Measurements from ENCODE around the gene SYT1.

SYT1 gene

DNA sequence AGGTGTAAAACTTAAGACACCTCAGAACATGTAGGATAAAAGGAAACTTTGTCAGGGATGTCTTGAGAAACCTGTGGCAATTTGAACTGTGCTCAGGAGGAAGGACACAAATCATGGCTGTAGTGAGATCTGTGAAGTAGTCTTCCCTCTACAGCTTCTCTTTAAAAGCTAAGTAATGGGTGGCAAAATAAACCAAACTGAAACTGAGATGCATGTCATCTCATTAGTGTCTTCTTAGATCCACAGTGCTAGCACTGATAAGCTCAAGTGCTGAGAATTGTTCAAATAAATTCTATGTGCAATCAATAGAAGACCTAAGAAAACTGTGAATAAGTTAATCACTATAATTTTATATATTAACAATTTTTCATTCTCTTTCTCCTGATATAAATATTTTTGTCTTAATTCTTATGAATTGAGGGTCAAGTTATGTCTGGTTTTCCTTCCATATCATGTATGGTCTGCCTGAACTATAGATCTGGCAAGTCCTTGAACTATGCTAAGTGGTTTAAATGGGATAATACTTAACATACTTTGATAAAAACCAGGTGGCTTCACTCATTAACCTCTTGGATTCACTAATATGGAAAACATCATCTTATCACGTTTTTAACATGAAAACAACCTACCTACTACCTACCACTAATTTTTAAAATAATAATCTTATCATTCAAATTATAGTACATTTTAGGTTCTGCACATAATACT, 27.2 kb downstream of the SYT1 start:
- no peak for DNase-seq (ENCODE audit: low read depth, low spot score)

DNA sequence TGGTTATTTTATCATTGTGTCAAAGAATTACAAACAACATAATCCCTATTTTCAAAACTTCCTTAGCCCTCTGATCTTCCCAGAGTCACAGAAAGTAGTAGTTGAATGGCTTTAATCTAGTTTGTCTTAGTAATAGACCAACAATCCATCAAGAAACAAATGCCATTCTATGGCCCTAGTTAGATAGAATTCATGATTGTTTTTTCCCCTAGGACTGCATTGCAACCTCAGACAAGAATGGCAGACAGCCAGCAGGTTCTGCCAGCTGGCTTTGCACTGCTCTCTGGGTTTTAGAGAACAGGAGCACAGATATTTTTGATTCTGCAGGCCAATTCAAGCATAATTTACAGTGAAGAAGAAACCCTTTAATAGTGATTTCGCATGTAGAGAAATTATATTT, 33.8 kb downstream of the SYT1 start:
- no peak for DNase-seq (ENCODE audit: low read depth, low spot score)

DNA sequence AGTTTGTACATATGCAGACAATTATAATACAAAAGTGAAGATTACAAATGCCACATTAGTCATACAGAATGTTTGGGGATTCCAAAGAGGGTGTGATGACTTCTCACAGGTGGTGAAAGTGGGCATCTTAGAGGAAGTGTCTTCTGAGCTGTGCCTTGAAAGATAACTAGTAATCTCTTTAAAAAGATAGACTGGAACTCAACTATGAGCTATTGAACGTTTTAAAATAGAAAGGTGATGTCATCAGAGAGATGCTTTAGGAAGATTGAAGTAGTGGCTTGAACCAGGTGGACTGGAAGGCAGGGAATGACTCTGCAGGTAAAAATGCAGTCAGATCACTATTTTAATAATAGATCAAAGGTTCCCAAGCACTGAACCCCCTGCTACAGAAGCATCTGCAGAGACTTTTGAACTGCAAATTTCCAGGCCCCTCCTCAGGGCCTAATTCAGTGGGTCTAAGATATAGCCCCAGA, 50.3 kb downstream of the SYT1 start:
- no peak for DNase-seq (ENCODE audit: low read depth, low spot score)

DNA sequence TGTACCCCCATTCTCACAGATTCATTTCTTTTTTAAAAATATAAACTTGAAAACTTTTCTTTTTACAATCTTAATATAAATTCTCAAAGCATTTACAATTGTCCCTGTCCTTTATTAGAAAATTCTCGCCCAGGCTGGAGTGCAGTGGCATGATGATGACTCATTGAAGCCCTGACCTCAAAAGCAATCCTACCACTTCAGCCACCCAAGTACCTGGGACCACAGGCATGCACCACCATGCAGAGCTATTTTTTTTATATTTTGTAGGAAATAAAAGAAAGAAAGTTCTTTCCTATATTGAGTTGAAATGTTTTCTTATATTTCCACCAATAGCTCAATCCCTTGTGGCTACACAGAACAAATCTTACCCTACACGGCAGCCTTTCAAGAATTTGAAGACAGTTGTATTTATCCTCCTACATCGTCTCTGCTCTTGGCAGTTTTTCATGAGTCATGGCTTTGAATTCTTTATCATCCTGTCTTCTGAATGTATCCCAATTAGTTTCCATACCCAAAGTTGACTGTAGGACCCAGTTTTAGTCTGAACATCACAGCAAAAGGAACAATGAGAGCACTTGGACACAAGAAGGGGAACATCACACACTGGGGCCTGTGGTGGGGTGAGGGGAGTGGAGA, 52.4 kb downstream of the SYT1 start:
- no peak for DNase-seq (ENCODE audit: low read depth, low spot score)

DNA sequence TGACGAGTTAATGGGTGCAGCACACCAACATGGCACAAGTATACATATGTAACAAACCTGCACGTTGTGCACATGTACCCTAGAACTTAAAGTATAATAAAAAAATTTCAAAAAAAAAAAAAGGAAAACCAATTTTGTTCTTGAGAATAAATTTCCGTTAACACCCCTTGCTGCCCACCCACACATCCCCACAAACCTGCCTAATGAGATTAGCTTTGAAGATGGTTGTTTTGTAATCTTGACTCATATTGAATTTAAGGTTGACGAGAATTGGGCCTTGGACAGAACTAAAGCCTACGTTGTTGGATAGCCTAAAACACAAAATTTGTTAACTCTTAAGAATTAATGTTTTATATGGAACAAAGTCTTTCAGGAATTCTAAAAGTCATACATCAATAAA, 52.9 kb downstream of the SYT1 start:
- DNase-seq (ENCODE audit: low read depth, low spot score) = no peak

DNA sequence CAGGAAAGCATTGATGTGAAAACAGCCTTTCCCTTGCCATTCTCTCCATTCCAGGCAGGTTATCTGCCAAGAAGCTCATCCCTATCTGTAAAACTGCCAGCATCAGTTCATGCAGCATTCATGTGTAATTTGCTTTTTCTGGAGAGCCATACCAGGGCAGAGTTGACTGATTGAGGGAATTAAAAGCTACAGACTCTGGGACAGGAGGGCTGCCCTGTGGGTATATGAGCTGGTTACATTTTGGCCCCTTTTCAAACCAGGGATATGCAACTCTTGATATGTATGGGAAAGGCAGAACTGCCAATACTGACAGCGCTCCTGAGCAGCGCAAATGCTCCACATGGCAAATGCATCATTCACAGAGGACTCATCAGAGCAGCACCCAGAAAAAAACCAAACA, 53.7 kb downstream of the SYT1 start:
- no peak for DNase-seq (ENCODE audit: low read depth, low spot score)

DNA sequence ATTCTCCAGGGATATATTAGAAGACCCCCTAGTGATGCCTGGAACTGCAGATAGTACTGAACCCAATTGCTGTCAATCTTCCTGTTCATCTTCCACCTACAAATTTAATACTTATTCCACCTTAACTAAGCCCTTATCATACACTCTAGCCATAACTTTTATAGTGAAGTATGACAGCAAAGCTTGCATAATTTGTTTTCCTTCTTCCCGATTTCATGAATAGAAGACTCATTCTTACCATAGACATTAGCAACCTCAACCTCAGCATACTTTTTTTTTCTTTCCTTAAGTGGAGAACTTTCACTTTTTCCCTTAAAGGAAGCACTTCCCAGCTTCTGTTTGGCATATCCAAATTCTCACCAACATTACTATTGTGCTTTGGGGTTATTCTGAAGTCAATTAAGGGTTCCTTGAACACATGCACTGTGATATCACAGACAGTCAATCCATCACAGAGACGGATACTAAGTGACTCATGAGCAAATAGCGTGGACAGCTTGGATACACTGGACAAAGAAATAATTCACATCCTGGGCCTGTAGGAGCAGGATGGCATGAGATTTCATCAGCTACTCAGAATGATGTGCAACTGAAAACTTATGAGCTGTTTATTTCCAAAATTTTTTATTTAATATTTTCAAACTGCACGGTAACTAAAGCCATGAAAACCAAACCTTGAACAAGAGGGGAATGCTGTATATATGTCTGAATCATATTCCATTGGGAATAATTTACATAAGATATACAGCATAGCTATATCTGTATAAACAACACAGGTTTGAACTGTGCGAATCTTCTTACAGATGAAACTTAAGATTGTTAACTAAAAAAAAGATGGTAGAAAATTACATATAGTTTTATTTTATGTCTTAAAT, 63.9 kb downstream of the SYT1 start:
- DNase-seq (ENCODE audit: low read depth, low spot score) = no peak

DNA sequence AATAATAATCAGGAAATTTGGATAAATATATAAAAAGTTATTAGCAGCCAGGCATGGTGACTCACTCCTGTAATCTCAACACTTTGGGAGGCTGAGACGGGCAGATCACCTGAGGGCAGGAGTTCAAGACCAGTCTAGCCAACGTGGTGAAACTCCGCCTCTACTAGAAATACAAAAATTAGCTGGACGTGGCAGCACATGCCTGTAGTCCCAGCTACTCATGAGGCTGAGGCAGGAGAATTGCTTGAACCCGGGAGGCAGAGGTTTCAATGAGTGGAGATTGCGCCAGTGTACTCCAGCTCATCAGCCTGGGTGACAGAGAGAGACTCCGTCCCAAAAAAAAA, 64.5 kb downstream of the SYT1 start:
- no peak for DNase-seq (ENCODE audit: low read depth, low spot score)

DNA sequence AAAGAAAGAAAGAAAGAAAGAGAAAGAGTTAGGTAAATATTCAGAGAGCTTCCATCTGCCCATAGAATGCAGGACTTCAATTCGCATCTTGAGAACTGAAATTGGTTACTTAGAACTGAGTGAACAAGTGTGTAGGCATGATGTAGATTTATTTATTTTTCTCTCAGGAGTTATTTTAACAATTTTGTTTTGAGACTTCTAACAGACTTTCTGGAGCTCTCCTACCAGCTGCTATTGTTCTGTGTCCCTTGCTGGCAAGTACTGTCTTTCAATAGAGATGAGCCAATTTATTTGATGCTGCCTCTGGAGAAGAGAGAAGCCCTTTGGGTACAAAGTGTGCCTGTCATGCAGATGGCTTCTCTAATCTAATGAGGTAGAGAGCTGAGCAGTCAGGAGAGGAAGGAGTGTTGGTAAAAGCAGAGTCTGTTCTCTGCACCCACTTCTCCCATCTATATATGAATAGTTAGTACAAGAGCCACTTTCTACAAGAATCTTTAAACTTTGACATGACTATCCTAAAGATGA, 67.0 kb downstream of the SYT1 start:
- DNase-seq (ENCODE audit: low read depth, low spot score) = no peak

DNA sequence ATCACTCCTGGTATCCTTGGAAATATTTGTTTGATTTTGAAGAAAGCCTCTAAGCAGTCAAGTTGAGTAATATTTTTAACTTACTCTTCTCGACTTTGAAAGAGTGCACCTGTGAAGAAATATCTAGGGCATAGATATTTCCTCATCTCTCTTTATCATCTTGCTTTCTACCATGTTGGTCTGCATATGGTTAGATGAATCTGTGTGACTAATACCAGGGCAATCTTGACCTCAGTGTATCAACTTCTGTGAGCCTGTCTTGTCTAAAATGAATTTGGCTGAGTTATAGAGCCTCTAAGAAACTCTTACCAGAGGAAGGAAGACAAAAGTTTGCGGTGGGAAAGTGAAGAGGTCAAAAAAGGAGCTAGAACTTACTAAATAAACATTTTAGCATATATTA, 68.4 kb downstream of the SYT1 start:
- DNase-seq (ENCODE audit: low read depth, low spot score) = no peak

DNA sequence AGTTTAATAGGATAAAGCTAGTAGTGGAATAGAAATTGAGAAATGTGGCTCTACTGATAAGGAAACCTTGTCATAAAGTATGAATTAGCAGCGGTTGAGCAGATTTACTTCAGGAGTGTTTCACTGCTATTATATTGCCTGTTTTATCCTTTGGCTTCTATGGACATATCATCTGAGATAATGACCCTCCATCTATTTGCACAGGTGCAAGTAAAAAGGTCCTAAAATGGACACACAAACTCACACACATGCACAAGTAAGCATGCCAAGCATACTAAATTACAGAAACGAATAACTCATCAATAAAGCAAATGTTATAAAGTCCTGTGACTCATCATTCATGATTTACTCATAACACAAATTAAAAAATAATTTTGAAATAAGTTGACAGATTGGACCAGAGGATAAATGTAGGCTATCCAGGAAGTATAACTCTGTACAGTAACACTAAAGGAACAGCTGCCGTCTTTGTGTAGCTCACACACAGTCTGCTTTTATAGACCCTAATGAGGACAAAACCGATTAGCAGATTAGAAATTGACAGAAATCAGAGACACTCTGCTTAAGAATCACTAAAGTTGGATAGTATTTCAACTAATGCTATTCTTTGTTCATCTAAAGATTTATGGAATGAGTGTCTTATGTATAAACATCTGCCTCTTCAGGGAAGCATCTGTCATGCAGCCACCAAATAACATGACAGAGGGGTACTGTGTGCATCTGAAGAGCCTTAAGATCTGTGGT, 73.9 kb downstream of the SYT1 start:
- no peak for DNase-seq (ENCODE audit: low read depth, low spot score)

DNA sequence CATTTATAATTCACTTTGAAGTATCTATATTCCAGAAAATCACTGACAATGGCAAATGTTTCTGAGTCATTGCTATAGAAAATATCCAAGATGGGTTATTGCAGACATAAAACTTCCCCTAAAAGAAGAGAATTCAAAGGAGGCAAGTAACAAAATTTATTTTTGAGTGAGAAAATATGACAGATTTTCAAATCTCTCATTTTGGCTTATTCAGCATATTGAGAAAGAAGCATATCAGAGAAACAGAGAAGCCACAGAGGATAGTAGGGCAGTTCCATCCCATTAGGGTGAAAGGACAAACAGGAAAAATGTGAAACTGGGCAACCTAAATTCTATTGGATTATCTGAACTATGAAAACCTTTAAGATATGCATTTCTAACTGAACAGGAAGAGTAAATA, 85.0 kb downstream of the SYT1 start:
- DNase-seq (ENCODE audit: low read depth, low spot score) = no peak

DNA sequence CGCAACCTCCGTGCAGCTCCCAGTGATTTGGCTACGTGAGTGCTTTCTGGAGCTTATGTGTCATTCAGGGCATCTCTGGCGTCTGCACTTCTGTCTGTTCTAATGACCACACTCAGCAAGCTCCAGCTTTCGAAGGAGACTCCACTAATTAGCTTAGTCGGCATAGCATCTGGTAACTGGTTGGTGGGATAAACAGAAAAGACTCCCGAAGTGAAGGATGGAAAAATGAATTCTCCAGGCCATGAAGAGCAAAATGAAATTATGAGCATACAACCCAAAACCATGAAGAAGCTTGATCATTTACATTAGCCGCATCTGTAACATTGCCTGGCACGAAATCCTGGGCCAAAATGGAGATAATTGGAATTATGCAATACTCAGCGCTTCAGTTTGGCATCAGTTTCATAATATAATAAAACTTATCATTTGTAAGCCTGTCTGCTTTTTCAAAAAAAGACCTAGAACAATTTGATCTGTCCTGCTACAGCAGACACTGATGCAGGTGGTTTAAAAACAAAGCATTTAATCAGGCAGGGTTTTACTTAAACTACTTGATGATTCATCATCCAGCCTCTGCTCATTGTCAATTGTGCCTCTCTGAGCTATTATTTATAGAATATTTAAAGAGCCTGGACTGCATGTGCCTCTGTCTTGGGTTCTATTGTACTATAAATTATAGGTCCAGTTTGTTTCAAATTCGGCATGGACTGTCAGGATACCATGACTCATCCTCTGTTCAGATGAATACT, 87.4 kb downstream of the SYT1 start:
- DNase-seq (ENCODE audit: low read depth, low spot score) = no peak

DNA sequence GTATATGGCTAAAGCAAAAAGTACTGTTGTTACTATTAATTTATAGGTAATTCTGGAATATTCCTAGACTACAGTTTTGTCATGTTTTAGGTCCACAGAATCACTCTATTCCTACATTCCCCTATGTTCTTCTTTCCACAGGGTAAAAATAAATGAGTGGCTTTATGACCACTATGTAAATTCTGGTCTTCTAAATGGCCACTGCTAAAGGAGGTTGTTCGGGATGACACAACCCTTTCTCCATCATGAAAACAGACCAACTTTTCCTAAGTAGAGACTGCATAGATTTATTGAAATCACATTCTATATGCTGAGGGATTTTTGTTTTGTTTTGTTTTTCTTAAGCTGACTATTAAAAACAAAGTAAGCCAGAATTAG, 88.0 kb downstream of the SYT1 start:
- no peak for DNase-seq (ENCODE audit: low read depth, low spot score)

DNA sequence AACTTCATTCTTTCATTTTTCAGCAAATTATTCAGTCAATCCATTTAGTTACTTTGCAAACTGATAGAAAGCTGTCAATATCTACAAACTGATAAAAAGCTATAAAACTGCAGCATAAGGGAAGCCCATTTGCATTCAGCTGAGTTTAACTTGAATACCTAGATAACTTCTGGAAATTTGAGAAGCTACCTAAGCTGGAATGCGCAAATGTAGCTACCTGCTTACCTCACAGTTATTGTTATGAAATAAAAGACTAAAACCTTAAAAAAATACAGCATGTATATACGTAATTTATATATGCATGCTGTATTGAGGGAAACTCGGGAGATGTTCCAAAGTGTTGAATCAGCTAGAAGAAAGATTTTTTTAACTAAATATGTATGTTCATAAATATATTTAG, 94.4 kb downstream of the SYT1 start:
- no peak for DNase-seq (ENCODE audit: low read depth, low spot score)

DNA sequence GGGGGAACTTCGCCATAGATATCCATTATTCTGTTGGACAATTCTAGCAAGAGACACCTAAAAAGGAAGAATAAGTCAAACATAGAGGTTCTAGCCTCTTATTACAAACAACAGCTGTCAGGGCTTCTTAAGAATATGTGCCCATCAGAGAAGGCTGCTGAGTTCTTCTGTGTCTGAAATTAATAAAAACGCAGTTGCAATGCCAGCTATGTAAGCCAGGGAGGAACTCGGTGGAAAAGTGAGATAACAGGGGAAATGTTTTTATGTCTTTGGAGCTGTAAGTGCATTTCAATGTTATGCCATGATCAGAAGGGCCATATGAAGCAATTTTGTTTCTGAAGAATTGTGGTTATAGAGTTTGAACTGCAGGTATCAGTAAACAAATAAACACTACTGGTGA, 95.0 kb downstream of the SYT1 start:
- no peak for DNase-seq (ENCODE audit: low read depth, low spot score)

DNA sequence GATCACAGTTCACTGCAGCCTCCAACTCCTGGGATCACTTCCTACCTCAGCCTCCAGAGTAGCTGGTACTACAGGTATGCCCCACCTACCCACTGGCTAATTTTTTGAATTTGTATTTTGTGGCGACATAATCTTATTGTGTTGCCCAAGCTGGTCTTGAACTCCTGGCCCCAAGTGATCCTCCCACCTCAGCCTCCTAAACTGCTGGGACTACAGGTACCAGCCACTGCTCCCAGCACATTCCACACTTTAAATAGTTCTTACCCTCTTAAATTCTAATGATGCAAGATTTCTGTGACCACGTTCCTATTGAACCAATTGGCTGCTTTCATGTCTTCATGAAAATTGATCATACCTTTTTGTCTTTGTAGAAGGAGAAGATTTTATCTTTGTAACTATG, 96.6 kb downstream of the SYT1 start:
- DNase-seq (ENCODE audit: low read depth, low spot score) = no peak

DNA sequence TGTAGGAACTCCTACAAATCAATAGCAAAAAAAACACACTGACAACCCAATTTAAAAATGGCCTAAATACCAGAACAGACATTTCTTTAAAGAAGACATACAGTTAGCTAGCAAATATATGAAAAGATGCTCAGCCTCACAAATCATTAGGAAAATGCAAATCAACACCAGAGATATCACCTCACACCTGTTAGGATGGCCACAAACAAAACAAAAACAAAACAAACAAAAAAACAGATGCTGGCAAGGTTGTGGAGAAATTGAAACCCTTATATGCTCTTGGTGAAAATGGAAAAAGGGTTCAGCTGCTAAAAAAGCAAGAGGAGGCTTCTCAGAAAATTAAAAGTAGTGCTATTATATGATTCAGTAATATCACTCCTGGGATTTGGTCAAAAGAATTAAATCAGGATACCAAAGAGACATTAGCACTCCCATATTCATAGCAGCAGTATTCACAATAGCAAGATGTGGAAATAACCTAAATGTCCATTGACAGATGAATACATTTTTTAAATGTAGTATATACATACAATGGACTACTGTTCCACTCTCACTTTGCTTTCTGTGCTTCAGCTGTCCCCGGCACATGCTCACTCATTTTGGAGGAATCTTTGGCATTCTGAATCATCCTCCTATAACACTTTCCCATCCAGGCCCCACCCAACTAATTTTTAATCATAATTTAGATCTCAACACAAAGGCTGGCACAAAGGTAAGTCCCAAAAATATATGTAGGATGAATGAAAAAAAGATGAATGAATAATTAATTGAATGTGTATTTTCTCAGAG, 99.1 kb downstream of the SYT1 start:
- DNase-seq (ENCODE audit: low read depth, low spot score) = no peak

DNA sequence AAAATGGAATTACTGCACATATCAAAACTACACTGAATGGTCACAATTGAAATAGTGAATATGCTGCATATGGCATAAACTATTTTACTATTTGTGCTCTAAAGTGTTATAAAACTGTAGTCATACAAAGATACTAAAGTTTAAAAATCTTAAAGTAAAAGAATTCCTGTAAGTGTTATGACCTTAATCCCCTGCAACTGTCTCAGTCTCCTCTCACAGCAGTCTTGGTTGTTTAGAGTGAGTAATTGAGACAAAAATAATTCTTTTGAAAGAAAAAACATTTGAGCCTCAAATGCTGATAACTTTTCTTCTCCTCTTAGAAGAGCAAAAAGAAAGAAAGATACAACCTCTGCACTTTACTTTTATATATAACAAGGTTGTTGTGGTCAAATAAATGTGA, 99.9 kb downstream of the SYT1 start:
- DNase-seq (ENCODE audit: low read depth, low spot score) = no peak

DNA sequence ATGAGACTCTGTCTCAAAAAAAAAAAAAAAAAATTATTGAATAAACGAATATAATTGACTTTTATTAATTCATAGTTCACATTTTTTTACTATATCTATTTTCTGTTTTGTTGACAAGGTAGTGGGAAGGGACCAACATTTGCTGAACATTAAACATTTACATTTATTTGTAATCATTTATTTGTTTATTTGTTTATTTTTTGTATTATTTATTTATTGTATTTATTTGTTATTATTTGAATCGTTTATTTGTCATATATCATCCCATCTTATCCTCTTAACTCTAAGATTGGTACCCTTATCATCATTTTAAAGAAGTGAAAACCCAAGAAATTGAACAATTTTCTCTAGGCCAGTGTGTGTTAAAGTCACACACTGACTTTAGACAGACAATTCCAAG, 101.5 kb downstream of the SYT1 start:
- DNase-seq (ENCODE audit: low read depth, low spot score) = no peak
